Measurements from ENCODE around the gene LAD1. TPM values are rescaled to one million over a fixed set of nuclear protein-coding genes. Genes with fewer than 3 reads are reported as not detected.

The LAD1 gene
- total and polyA plus RNA-seq, 9 of the 15 experiments (the other 6 are each of a cell fraction or from before 2014, with no cell fraction given), result 0.31 TPM; not detected in 8

- TF ChIP-seq ZMIZ1 (IDR thresholded peaks at IDR 0.05; ENCODE audit: low read depth in 2 of 2, low read length in 2 of 2) (0 out of 4 replicates have a peak, but pooled peaks of 1 of the 2 experiments have one; percentile 12), DLX4 (CRISPR knock-in tag; IDR thresholded peaks at IDR 0.05) (no peak), SRSF3 (IDR thresholded peaks at IDR 0.05; ENCODE audit: insufficient read depth, low read length) (no peak), ETV6 (IDR thresholded peaks at IDR 0.05; ENCODE audit: borderline replicate concordance in 1 of 2, low read depth in 2 of 2, low read length in 1 of 2) (no peak), ETV6 (CRISPR knock-in tag; IDR thresholded peaks at IDR 0.05; ENCODE audit: borderline replicate concordance) (no peak), MEF2D (tag; conservative IDR thresholded peaks at IDR 0.05; ENCODE audit: low read depth) (no peak), RAD21 (CRISPR knock-in tag; conservative IDR thresholded peaks at IDR 0.05 in 1 of 2, IDR thresholded peaks at IDR 0.05 in 1 of 2) (peak; percentile 89 to 97), ZNF518B (CRISPR knock-in tag; IDR thresholded peaks at IDR 0.05) (no peak), SNAPC5 (CRISPR knock-in tag; IDR thresholded peaks at IDR 0.05) (no peak), MAX (CRISPR knock-in tag; IDR thresholded peaks at IDR 0.05) (peak; percentile 31; the same call in 1 of the 2 replicates), NR0B1 (IDR thresholded peaks at IDR 0.05; ENCODE audit: partially characterized antibody) (no peak), CHAMP1 (IDR thresholded peaks at IDR 0.05) (no peak)
Measured at GRCh38 chr1:201447903-201448871, 49.1 kb upstream of the LAD1 start (continued).

Measured in K562 (cell line).